ENCODE data around the gene IDH2. TPM values are rescaled to one million over a fixed set of nuclear protein-coding genes. Genes with fewer than 3 reads are reported as not detected.

Gene IDH2
- total and polyA plus RNA-seq, 4 donors = 149 to 339 (median 298) TPM

- no peaks in the 10 kb centered on the region for H3K9me3 ChIP-seq (ENCODE audit: control insufficient read depth in 4 of 4, low read length in 3 of 4)
- no peak overlapping the region for H3K4me3 ChIP-seq (ENCODE audit: low read depth in 1 of 3, low read length in 3 of 3)
- H3K36me3 ChIP-seq (ENCODE audit: control insufficient read depth in 4 of 4, insufficient read depth in 3 of 4, low read depth in 1 of 4, low read length in 3 of 4) = peaks cover 20 to 61% (median 39%) of the 10 kb centered on the region in 4 donors
- no peak overlapping the region for H3K27ac ChIP-seq (ENCODE audit: low read depth in 1 of 2, low read length in 2 of 2)
- peaks cover 0 to 1% (median 0%) of the 10 kb centered on the region in 4 donors for H3K4me1 ChIP-seq (ENCODE audit: control insufficient read depth in 4 of 4, insufficient read depth in 4 of 4, low read length in 3 of 4)
- no peaks in the 10 kb centered on the region for H3K27me3 ChIP-seq (ENCODE audit: control insufficient read depth in 4 of 4, insufficient read depth in 4 of 4, low read length in 3 of 4)
- WGBS = 81% methylated on average over 9 of the region's 9 CpGs
- H3K9ac ChIP-seq (ENCODE audit: low read depth in 1 of 2, low read length in 2 of 2) = no peak overlapping the region
- TF ChIP-seq TAF1 (conservative IDR thresholded peaks at IDR 0.05) = no peak
- TF ChIP-seq HNF4G (IDR thresholded peaks at IDR 0.05) = no peak
- no peak for TF ChIP-seq MAX (IDR thresholded peaks at IDR 0.05)
- no peak for TF ChIP-seq GABPA (IDR thresholded peaks at IDR 0.05 in 1 of 2, conservative IDR thresholded peaks at IDR 0.05 in 1 of 2)
- no peak for TF ChIP-seq ATF3 (IDR thresholded peaks at IDR 0.05)
- no peak for DNase-seq (ENCODE audit: low spot score)
These were observed 20.0 kb downstream of the IDH2 start for GRCh38 chr15:90082140-90082715.

GRCh38 chr15:90080818-90081393 lies 21.4 kb downstream of the IDH2 start:
- Histone ChIP-seq H3K9ac (ENCODE audit: low read depth in 1 of 2, low read length in 2 of 2) (no peak overlapping the region), H3K4me3 (ENCODE audit: low read depth in 1 of 3, low read length in 3 of 3) (no peak overlapping the region), H3K4me1 (ENCODE audit: control insufficient read depth in 4 of 4, insufficient read depth in 4 of 4, low read length in 3 of 4) (peaks cover 3 to 10% (median 6%) of the 10 kb centered on the region in 4 donors), H3K27me3 (ENCODE audit: control insufficient read depth in 4 of 4, insufficient read depth in 4 of 4, low read length in 3 of 4) (no peaks in the 10 kb centered on the region), H3K36me3 (ENCODE audit: control insufficient read depth in 4 of 4, insufficient read depth in 3 of 4, low read depth in 1 of 4, low read length in 3 of 4) (peaks cover 15 to 48% (median 31%) of the 10 kb centered on the region in 4 donors), H3K9me3 (ENCODE audit: control insufficient read depth in 4 of 4, low read length in 3 of 4) (no peaks in the 10 kb centered on the region), H3K27ac (ENCODE audit: low read depth in 1 of 2, low read length in 2 of 2) (no peak overlapping the region)
- TF ChIP-seq FOXA2 (IDR thresholded peaks at IDR 0.05) (no peak), SP1 (IDR thresholded peaks at IDR 0.05) (no peak), JUND (IDR thresholded peaks at IDR 0.05) (no peak), ZBTB33 (IDR thresholded peaks at IDR 0.05) (no peak), TAF1 (conservative IDR thresholded peaks at IDR 0.05) (no peak), ATF3 (IDR thresholded peaks at IDR 0.05) (no peak), NR2F2 (IDR thresholded peaks at IDR 0.05) (no peak), RXRA (IDR thresholded peaks at IDR 0.05) (no peak), YY1 (IDR thresholded peaks at IDR 0.05) (no peak), MAX (IDR thresholded peaks at IDR 0.05) (no peak), RAD21 (IDR thresholded peaks at IDR 0.05) (no peak), CTCF (IDR thresholded peaks at IDR 0.05; ENCODE audit: low read depth, low read length, missing input control) (no peak), GABPA (IDR thresholded peaks at IDR 0.05 in 1 of 2, conservative IDR thresholded peaks at IDR 0.05 in 1 of 2) (no peak), HNF4G (IDR thresholded peaks at IDR 0.05) (no peak), FOXA1 (IDR thresholded peaks at IDR 0.05) (no peak), EGR1 (IDR thresholded peaks at IDR 0.05; ENCODE audit: low read depth in 2 of 2) (no peak), HNF4A (conservative IDR thresholded peaks at IDR 0.05) (no peak)
- no peak for DNase-seq (ENCODE audit: low spot score)
- 92% methylated on average over 11 of the region's 11 CpGs for WGBS

Data from liver (tissue), 9 donors.